Sigmoid colon (tissue), 4 donors: ENCODE data around the gene KCNAB1.

Experiments
- POLR2A ChIP-seq, 2 donors: fragments of 450-650 bp; IDR thresholded peaks; one replicate each; pipeline ENCODE4 v1.6.1; 2016; ENCODE audit warnings: antibody characterized with exemption in 2 of 2, mild to moderate bottlenecking in 2 of 2, moderate library complexity in 2 of 2
- POLR2AphosphoS5 ChIP-seq, 4 donors: sonication (generic); formaldehyde crosslinking; IDR thresholded peaks; one replicate each; pipeline ENCODE4 v1.6.1; 2017; ENCODE audit warnings: antibody characterized with exemption in 4 of 4
- TF ChIP-seq, protein P1 (sequence below), 4 experiments: fragments of 450-650 bp in 3 of 4; fragments of 200-600 bp in 1 of 4; IDR thresholded peaks; one replicate each; pipeline ENCODE4 v1.5.1; 2016 to 2019; ENCODE audit warnings: antibody characterized with exemption in 4 of 4, mild to moderate bottlenecking in 3 of 4, moderate library complexity in 2 of 4

DNA sequence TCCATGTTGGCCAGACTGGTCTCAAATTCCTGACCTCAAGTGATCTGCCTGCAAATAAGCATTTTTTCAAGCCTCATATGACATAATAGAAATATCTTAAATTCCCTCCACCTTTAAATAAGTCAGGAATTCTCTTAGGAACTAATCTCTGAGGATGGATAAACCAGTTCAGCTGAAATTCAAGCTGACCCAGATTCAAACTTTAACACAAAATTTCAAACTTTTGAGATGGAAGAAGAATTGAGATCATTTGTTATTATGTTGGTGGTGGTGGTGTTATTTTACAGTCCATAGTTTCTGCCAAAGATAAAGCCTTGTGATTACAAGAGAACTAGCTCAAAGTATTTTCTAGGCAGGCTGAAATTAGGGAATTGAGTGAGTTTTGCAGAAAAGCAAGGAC lies 349.1 kb downstream of the KCNAB1 start:
- TF ChIP-seq, protein P1, sequence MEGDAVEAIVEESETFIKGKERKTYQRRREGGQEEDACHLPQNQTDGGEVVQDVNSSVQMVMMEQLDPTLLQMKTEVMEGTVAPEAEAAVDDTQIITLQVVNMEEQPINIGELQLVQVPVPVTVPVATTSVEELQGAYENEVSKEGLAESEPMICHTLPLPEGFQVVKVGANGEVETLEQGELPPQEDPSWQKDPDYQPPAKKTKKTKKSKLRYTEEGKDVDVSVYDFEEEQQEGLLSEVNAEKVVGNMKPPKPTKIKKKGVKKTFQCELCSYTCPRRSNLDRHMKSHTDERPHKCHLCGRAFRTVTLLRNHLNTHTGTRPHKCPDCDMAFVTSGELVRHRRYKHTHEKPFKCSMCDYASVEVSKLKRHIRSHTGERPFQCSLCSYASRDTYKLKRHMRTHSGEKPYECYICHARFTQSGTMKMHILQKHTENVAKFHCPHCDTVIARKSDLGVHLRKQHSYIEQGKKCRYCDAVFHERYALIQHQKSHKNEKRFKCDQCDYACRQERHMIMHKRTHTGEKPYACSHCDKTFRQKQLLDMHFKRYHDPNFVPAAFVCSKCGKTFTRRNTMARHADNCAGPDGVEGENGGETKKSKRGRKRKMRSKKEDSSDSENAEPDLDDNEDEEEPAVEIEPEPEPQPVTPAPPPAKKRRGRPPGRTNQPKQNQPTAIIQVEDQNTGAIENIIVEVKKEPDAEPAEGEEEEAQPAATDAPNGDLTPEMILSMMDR (IDR thresholded peaks at IDR 0.05): no peak
- TF ChIP-seq POLR2A (IDR thresholded peaks at IDR 0.05): no peak
- no peak for TF ChIP-seq POLR2AphosphoS5 (IDR thresholded peaks at IDR 0.05)
